GM12872 (cell line): ENCODE results near the gene ARHGAP22.

Source experiments
- TF ChIP-seq, protein P1 (sequence below): IDR thresholded peaks from 3 replicates; pipeline ENCODE4 v1.5.1; 2011; ENCODE audit warnings: low read depth, mild to moderate bottlenecking, low read length, moderate library complexity; ENCODE audit not compliant: insufficient read depth

Gene ARHGAP22

DNA sequence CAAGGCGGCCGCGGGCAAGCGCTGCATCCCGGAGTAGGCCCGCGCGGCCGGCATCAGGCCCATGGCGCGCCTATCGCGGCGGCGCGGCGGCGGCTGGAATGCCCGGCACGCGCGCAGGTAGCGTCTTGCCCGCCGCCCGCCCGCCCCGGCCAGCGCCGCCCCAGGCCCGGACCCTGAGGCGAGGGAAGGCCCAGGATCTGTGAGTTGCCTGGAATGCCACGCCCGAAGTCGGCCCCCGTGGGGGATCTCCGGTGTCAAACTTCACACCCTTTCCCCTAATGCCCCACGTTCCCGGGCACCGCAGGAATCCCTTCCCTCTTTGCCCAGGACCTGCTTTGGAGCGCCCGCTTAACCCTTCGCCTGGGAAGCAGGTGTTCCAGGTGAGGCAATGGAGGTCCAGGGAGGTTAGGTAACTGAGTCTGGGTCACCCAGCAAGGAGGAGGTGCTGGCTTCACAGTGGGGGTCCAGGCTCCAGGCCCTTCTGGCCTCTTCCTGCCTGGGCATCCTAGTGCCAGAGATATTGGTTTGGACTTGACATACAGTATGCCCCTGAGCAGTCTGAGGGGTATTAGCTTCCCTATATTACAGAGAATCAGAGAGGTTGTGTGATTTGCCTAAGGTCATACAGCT is 138.1 kb downstream of the ARHGAP22 start:
- TF ChIP-seq, protein P1, sequence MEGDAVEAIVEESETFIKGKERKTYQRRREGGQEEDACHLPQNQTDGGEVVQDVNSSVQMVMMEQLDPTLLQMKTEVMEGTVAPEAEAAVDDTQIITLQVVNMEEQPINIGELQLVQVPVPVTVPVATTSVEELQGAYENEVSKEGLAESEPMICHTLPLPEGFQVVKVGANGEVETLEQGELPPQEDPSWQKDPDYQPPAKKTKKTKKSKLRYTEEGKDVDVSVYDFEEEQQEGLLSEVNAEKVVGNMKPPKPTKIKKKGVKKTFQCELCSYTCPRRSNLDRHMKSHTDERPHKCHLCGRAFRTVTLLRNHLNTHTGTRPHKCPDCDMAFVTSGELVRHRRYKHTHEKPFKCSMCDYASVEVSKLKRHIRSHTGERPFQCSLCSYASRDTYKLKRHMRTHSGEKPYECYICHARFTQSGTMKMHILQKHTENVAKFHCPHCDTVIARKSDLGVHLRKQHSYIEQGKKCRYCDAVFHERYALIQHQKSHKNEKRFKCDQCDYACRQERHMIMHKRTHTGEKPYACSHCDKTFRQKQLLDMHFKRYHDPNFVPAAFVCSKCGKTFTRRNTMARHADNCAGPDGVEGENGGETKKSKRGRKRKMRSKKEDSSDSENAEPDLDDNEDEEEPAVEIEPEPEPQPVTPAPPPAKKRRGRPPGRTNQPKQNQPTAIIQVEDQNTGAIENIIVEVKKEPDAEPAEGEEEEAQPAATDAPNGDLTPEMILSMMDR = no peak

DNA sequence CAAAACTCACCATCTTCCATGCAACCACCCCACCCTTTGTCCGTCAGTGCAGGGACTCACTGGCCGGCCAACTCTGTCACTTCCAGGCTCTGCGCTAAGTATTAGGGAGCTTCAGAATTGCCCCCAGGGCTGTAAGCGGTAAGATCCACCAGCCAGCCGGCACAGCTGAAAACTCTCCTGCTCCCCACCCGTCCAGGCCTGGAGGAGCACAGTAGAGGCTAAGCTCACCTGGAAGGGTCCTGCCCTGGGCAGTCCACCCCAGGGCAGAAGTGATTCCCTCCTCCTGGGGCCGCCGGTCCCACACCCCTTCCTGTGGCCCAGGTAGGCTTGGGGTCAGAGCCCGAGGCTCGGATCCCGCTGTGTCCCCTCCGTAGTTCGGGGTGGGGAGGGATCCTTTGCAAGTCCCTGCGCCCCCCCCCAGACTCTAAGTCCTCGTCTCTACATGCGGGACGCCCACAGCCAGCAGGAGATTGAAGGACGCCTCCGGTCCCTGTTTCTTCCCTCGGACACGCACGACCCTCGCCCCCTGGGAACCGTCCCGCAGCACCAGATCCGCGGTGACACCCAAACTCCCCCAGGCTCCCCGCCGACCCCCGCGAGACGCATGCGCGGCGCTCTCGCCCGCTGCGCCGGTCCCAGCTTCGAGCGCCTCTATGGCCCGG is 138.9 kb downstream of the ARHGAP22 start:
- TF ChIP-seq, protein P1 = no peak

DNA sequence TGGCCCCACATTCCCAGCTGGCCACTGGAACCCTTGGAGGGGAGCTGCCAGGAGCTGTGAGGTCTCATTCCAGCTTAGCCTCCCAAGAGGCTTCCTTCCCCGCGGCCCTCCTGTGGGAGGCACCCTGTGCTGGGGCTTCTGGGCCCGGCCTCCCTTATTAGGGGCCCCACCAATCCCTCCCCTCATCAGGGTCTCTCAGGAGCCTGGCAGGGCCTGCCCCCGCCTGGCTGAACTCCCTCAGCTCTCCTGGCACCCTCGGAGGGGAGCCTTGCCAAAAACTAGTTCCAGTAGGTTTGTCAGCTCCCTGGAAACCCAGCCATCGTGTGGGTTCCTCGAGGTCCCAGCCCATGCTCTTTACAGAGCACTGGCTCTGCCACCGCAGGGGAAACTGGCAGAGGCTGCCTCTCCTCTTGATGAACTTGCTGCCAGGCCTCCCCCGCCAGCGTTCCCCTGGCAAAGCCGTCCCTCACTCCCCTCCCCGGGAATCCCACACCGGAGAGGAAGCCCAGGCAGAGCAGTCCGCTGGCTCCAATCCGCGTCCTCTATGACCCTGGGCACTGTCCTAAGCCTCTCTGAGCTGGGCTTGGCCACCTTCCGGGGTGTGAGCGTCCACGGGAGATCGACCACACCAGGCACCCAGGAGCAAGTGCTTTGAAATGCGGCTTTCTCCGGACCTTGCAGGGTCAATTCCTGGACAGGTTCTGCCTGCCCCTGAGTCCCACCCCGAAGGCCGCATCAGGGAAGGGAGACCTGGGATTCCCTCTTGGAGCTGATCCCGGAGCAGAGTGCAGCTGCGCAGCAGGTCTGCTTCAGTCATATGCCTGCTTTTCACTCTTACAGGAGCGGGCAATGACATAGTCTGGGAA is 139.8 kb downstream of the ARHGAP22 start:
- TF ChIP-seq, protein P1 = no peak

DNA sequence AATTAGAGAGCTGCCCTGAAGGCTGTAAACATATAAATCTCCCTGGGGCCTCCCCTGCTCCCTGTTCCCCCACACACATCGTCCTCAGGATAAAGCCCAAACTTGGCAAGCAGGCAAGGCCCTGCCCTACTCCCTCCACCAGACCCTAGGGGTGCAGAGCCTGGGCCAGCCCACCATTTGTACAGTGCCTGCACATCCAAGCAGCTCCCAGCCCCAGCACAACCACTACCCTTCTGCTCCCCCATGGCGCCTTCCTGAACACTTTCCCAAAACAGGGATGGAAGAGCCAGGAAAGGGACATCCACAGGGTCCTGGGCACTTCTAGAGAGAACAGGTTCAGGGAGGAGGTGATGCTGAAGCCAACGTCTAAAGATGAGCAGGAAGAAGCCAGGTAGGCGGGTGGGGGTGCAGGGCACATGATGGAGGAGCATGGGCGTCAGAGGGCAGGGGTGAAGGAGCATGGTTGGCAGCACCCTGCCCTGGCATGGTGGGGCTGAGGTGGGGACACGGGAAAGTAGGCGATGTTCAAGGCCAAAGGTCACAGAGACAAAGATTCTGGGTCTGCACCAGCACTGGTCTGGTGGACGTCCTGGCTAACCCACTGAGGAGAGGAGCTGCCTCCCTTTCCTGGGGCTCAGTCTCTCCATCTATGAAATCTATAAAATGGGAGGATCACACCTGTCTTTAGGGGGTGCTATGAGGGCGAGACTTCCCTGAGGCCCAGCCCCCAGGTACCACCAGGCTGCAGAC is 140.6 kb downstream of the ARHGAP22 start:
- TF ChIP-seq, protein P1 = no peak

DNA sequence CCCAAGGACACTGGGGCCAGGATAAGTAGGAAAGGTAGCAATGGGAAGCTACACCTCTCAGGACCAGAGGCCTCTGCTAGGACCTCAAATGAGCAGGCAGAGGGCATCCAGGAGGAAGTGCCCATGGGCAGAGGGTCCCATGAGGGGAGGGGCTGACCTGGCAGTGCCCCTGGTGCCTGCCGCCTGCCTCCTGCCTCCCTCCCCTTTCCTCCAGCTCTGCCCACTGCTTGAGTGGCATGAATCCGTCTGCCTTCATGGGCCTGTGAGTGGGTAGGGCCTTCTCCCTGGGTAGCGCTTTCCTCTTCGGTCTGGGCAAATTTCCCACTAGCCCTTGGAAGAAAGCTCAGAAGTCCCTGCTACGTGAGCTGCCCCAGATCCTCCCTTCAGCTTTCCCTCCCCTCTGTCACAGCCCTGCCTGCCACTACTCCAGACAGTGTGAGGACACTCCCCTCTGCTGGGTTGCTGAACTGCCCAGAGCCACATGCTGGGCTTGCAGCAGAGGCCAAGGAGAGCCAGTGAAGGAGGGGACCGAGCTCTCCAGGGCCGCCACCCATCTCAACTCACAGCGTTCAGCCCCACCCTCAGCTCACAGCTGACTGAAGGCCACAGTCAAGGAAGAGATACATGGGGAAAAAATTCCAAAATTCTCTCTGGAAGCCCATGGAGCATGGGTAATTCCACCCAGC is 141.4 kb downstream of the ARHGAP22 start:
- TF ChIP-seq, protein P1 = no peak

DNA sequence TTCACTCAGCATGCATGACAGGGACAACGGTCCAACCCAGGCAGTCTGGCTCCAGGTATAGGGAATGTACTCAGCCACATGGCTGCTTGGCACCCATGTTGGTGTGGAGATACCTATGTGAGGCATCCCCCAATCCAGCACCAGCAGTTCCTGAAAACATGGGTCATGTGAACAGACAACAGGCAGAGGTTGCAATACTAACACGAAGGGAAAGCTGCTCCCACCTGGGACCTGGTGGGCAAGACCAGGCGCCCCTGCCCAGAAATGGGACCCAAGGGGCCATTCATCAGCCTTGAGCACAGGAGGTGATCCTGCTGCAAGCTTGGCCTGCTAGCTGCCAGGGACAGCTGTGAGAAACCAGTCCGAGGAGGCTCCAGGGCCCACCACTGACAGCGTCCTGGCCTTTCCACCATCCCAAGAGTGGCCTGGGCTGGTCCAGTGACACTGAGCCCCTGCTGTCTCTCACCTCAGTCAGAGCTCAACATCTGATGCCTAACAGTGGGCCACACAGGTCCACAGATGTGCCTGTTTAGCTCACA is 142.3 kb downstream of the ARHGAP22 start:
- TF ChIP-seq, protein P1 = no peak
